Mesenchymal stem cell (in vitro differentiated cells and primary cell): ENCODE results near the gene HS6ST2.

Experiments
- DNase-seq: peaks from one replicate; pipeline ENCODE4 v3.0.0-alpha.2; 2013
- H2AFZ ChIP-seq: one replicate; pipeline ENCODE4 v1.6.1; 2013; ENCODE audit warnings: low read depth, mild to moderate bottlenecking, control low read depth, inconsistent platforms, low read length, moderate library complexity
- H2AK5ac ChIP-seq: 2 replicates; pipeline ENCODE4 v1.6.1; 2013; ENCODE audit warnings: low read length, moderate library complexity, mild to moderate bottlenecking, inconsistent platforms; ENCODE audit not compliant: severe bottlenecking
- H2BK120ac ChIP-seq: one replicate; pipeline ENCODE4 v1.6.1; 2013; ENCODE audit warnings: low read depth, mild to moderate bottlenecking, inconsistent platforms, low read length, moderate library complexity
- H2BK12ac ChIP-seq, 2 experiments: one replicate each; pipeline ENCODE4 v1.6.1; 2013; ENCODE audit warnings: inconsistent platforms in 2 of 2, low read length in 2 of 2, mild to moderate bottlenecking in 2 of 2, moderate library complexity in 2 of 2, control low read depth in 1 of 2
- H2BK15ac ChIP-seq: one replicate; pipeline ENCODE4 v1.6.1; 2013; ENCODE audit warnings: mild to moderate bottlenecking, low read depth, inconsistent platforms; ENCODE audit not compliant: poor library complexity, severe bottlenecking
- H2BK5ac ChIP-seq: 2 replicates; pipeline ENCODE4 v1.6.1; 2013; ENCODE audit warnings: low read depth, mild to moderate bottlenecking, low read length, control low read depth, inconsistent platforms; ENCODE audit not compliant: poor library complexity, severe bottlenecking
- H3K14ac ChIP-seq, 2 experiments: one replicate each; pipeline ENCODE4 v1.6.1; 2013; ENCODE audit warnings: inconsistent platforms in 2 of 2, low read length in 2 of 2, control low read depth in 1 of 2, mild to moderate bottlenecking in 1 of 2, moderate library complexity in 1 of 2
- H3K18ac ChIP-seq, 2 experiments: one replicate each; pipeline ENCODE4 v1.6.1; 2013; ENCODE audit warnings: inconsistent platforms in 2 of 2, low read length in 2 of 2, control low read depth in 1 of 2, low read depth in 1 of 2, mild to moderate bottlenecking in 1 of 2
- H3K23ac ChIP-seq, 2 experiments: one replicate each; pipeline ENCODE4 v1.6.1; 2013; ENCODE audit warnings: inconsistent platforms in 2 of 2, low read length in 2 of 2, mild to moderate bottlenecking in 2 of 2, moderate library complexity in 2 of 2, control low read depth in 1 of 2
- H3K27ac ChIP-seq: 2 replicates; pipeline ENCODE4 v1.5.1; 2013; ENCODE audit warnings: mild to moderate bottlenecking, moderate library complexity, low read length, control low read depth, inconsistent platforms; ENCODE audit not compliant: poor library complexity, severe bottlenecking
- H3K27me3 ChIP-seq, 2 experiments: 2 replicates each; pipeline versions ENCODE4 v1.6.1 to v1.7.0; 2013; ENCODE audit warnings: low read length in 2 of 2, mild to moderate bottlenecking in 2 of 2, moderate library complexity in 2 of 2, control low read depth in 1 of 2, inconsistent platforms in 1 of 2; ENCODE audit not compliant: control insufficient read depth in 1 of 2, insufficient read depth in 1 of 2
- H3K36me3 ChIP-seq, 2 experiments: 2 replicates each; pipeline versions ENCODE4 v1.6.1 to v1.7.0; 2013; ENCODE audit warnings: low read length in 2 of 2, control low read depth in 1 of 2, inconsistent platforms in 1 of 2, low read depth in 1 of 2, mild to moderate bottlenecking in 1 of 2; ENCODE audit not compliant: insufficient read depth in 2 of 2, control insufficient read depth in 1 of 2
- H3K4ac ChIP-seq, 2 experiments: one replicate each; pipeline ENCODE4 v1.6.1; 2013; ENCODE audit warnings: inconsistent platforms in 2 of 2, low read length in 2 of 2, mild to moderate bottlenecking in 2 of 2, moderate library complexity in 2 of 2, control low read depth in 1 of 2, low read depth in 1 of 2
- H3K4me1 ChIP-seq: 2 replicates; pipeline ENCODE4 v1.6.1; 2013; ENCODE audit warnings: low read depth, low read length, control low read depth; ENCODE audit not compliant: control insufficient read depth, insufficient read depth
- H3K4me2 ChIP-seq: 2 replicates; pipeline ENCODE4 v1.6.1; 2013; ENCODE audit warnings: low read length, mild to moderate bottlenecking, inconsistent platforms; ENCODE audit not compliant: poor library complexity, severe bottlenecking
- H3K4me3 ChIP-seq, 2 experiments: 2 replicates each; pipeline versions ENCODE4 v1.5.1 to v1.7.0; 2013; ENCODE audit warnings: low read length in 2 of 2, mild to moderate bottlenecking in 2 of 2, control low read depth in 1 of 2, low read depth in 1 of 2; ENCODE audit not compliant: insufficient read depth in 1 of 2
- H3K79me1 ChIP-seq: replicated peaks from 2 replicates; pipeline ENCODE4 v1.6.1; 2013; ENCODE audit warnings: mild to moderate bottlenecking, control low read depth, low read length, inconsistent platforms; ENCODE audit not compliant: poor library complexity, severe bottlenecking
- H3K9ac ChIP-seq: 2 replicates; pipeline ENCODE4 v1.7.0; 2013; ENCODE audit warnings: mild to moderate bottlenecking, low read length, moderate library complexity
- H3K9me3 ChIP-seq: 2 replicates; pipeline ENCODE4 v1.7.0; 2013; ENCODE audit warnings: mild to moderate bottlenecking, low read length; ENCODE audit not compliant: control insufficient read depth
- H4K8ac ChIP-seq: one replicate; pipeline ENCODE4 v1.6.1; 2013; ENCODE audit warnings: inconsistent platforms, mild to moderate bottlenecking, low read length, moderate library complexity
- H4K91ac ChIP-seq: one replicate; pipeline ENCODE4 v1.6.1; 2013; ENCODE audit warnings: mild to moderate bottlenecking, low read length, inconsistent platforms
- WGBS: methylation state at CpG from one replicate; pipeline ENCODE4 v1.1.7; 2013; ENCODE audit warnings: mixed read lengths; 5-methylcytosine and 5-hydroxymethylcytosine counted together

The HS6ST2 gene

GRCh38 chrX:132918523-132918922 is 39.9 kb downstream of the HS6ST2 start:
- no peaks in the 10 kb centered on the region for H3K4me1 ChIP-seq
- no peak overlapping the region for H2BK5ac ChIP-seq
- H3K4me2 ChIP-seq = no peak overlapping the region
- H2BK15ac ChIP-seq = no peak overlapping the region
- no peak overlapping the region for H4K91ac ChIP-seq
- no peaks in the 10 kb centered on the region for H3K79me1 ChIP-seq
- peaks cover 0 to 43% of the 10 kb centered on the region in 2 experiments for H3K27me3 ChIP-seq
- no peak overlapping the region for H2AFZ ChIP-seq
- H3K9ac ChIP-seq = no peak overlapping the region
- no peaks in the 10 kb centered on the region for H3K36me3 ChIP-seq
- H2AK5ac ChIP-seq = no peak overlapping the region
- H3K9me3 ChIP-seq = no peaks in the 10 kb centered on the region
- no peak overlapping the region for H3K27ac ChIP-seq
- no peak overlapping the region for H2BK120ac ChIP-seq
- H3K18ac ChIP-seq = no peak overlapping the region
- no peak overlapping the region for H3K4ac ChIP-seq
- DNase-seq = no peak
- H3K4me3 ChIP-seq = no peak overlapping the region
- no peak overlapping the region for H3K14ac ChIP-seq
- no peak overlapping the region for H2BK12ac ChIP-seq
- no peak overlapping the region for H4K8ac ChIP-seq
- no peak overlapping the region for H3K23ac ChIP-seq

DNA sequence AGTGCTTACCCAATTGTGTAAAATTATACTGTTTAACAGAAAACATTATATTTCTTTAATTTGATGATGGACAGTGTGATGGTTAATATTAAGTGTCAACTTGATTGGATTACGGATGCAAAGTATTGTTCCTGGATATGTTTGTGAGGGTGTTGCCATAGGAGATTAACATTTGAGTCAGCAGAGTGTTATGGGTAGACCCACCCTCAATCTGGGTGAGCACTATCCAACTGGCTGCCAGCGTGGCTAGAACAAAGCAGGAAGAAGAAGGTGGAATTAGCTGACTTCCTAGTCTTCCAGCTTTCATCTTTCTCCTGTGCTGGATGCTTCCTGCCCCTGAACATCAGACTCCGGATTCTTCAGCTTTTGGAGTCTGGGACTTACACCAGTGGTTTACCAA is 42.1 kb downstream of the HS6ST2 start:
- Histone ChIP-seq H2BK120ac (no peak overlapping the region), H3K36me3 (no peaks in the 10 kb centered on the region), H3K27ac (no peak overlapping the region), H3K4ac (no peak overlapping the region), H3K79me1 (no peaks in the 10 kb centered on the region), H4K91ac (no peak overlapping the region), H2BK12ac (no peak overlapping the region), H3K4me1 (no peaks in the 10 kb centered on the region), H4K8ac (no peak overlapping the region), H3K4me3 (no peak overlapping the region), H3K4me2 (no peak overlapping the region), H3K9ac (no peak overlapping the region), H3K14ac (no peak overlapping the region), H2AFZ (no peak overlapping the region), H3K27me3 (peaks cover 0 to 59% of the 10 kb centered on the region in 2 experiments), H2BK15ac (no peak overlapping the region), H3K18ac (no peak overlapping the region), H2BK5ac (no peak overlapping the region), H2AK5ac (no peak overlapping the region), H3K9me3 (peaks cover 12% of the 10 kb centered on the region), H3K23ac (no peak overlapping the region)
- WGBS = 100% methylated on average over 3 of the region's 3 CpGs
- DNase-seq = no peak

DNA sequence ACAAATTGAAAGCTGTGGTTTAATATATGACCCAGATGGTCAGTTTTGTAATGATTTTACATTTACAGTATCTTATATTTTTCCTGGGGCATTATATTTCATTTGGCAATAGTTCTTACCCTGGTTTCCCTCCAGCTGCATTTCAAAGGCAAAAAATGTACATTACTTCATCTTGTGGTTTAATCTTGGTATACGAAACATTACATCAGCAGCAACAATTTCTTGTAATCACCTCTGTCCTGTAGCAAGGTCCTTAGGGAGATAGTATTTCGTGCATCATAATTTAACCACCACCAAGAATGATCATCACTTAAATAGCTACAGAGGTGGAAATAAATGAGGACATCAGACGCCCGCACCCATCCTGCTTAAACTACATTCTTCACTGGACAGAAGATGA is 48.8 kb downstream of the HS6ST2 start:
- H3K4me1 ChIP-seq = peaks cover 1% of the 10 kb centered on the region
- no peak overlapping the region for H3K23ac ChIP-seq
- no peak overlapping the region for H2AK5ac ChIP-seq
- H4K8ac ChIP-seq = no peak overlapping the region
- H3K4ac ChIP-seq = no peak overlapping the region
- H4K91ac ChIP-seq = no peak overlapping the region
- no peak overlapping the region for H2BK15ac ChIP-seq
- no peak overlapping the region for H3K4me2 ChIP-seq
- peaks cover 12% of the 10 kb centered on the region for H3K9me3 ChIP-seq
- no peak overlapping the region for H3K9ac ChIP-seq
- H2BK12ac ChIP-seq = no peak overlapping the region
- no peaks in the 10 kb centered on the region for H3K79me1 ChIP-seq
- no peaks in the 10 kb centered on the region for H3K36me3 ChIP-seq
- peak; percentile 51 for DNase-seq
- H3K4me3 ChIP-seq = no peak overlapping the region
- H2BK5ac ChIP-seq = no peak overlapping the region
- H3K14ac ChIP-seq = no peak overlapping the region
- no peak overlapping the region for H2AFZ ChIP-seq
- WGBS = 70% methylated on average over 3 of the region's 4 CpGs
- peaks cover 0 to 42% of the 10 kb centered on the region in 2 experiments for H3K27me3 ChIP-seq
- no peak overlapping the region for H3K27ac ChIP-seq
- H3K18ac ChIP-seq = no peak overlapping the region
- H2BK120ac ChIP-seq = no peak overlapping the region

DNA sequence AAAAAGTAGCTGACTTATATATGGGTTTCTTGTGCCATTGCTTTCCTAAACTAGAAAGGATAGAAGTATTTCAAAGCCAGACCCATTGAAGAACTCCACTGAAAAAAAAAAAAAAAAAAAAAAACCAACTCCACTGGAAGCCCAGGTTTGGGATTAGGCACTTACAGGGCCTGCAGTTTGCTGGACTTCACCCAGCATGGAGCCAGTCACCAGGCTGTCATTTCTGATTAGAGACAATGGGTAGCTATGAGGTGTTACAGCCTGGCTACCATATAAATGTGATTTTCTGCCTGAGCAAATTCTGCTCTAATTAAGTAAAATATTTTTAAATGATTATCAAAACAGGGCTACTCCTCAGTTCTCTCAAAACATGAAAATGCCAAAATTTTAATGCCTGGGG is 49.5 kb downstream of the HS6ST2 start:
- H3K9ac ChIP-seq = no peak overlapping the region
- H2AFZ ChIP-seq = no peak overlapping the region
- no peaks in the 10 kb centered on the region for H3K36me3 ChIP-seq
- no peaks in the 10 kb centered on the region for H3K79me1 ChIP-seq
- no peak overlapping the region for H3K4ac ChIP-seq
- no peak overlapping the region for H3K4me3 ChIP-seq
- H2BK12ac ChIP-seq = no peak overlapping the region
- H3K23ac ChIP-seq = no peak overlapping the region
- H2BK120ac ChIP-seq = no peak overlapping the region
- no peak overlapping the region for H4K91ac ChIP-seq
- H2BK15ac ChIP-seq = no peak overlapping the region
- no peak overlapping the region for H3K4me2 ChIP-seq
- peaks cover 1% of the 10 kb centered on the region for H3K4me1 ChIP-seq
- no peak overlapping the region for H4K8ac ChIP-seq
- H2AK5ac ChIP-seq = no peak overlapping the region
- peaks cover 0 to 37% of the 10 kb centered on the region in 2 experiments for H3K27me3 ChIP-seq
- no peak overlapping the region for H3K18ac ChIP-seq
- DNase-seq = no peak
- H3K27ac ChIP-seq = no peak overlapping the region
- H3K14ac ChIP-seq = no peak overlapping the region
- H2BK5ac ChIP-seq = no peak overlapping the region
- peaks cover 12% of the 10 kb centered on the region for H3K9me3 ChIP-seq
